Activated naive CD8-positive, alpha-beta T cell treated with anti-CD3 and anti-CD28 coated beads, Interleukin-2, amount 50 U/mL, for 24 hours (primary cell): ENCODE results near the gene ZMYM5.
"Not testable (repeated sequence)": the region's sequence is repeated elsewhere in the genome, so short reads cannot be mapped to it uniquely, and the experiment has no call there.

ENCODE experiments used
- ATAC-seq: fragments of 150-1000 bp; cut with Tn5 transposase; one replicate; pipeline ENCODE4 v1.10.0; 2021
- DNase-seq: peaks from one replicate; pipeline ENCODE4 v3.0.0; 2021
- H3K27ac Mint-ChIP-seq: one replicate; pipeline ENCODE4 v1.8.0; 2021; ENCODE audit warnings: mild to moderate bottlenecking, mixed read lengths
- H3K27me3 Mint-ChIP-seq: one replicate; pipeline ENCODE4 v1.8.0; 2021; ENCODE audit warnings: mixed read lengths
- H3K36me3 Mint-ChIP-seq: one replicate; pipeline ENCODE4 v1.8.0; 2021; ENCODE audit warnings: low read depth, mixed read lengths
- H3K4me1 Mint-ChIP-seq: one replicate; pipeline ENCODE4 v1.8.0; 2021; ENCODE audit warnings: mixed read lengths
- H3K4me3 Mint-ChIP-seq: one replicate; pipeline ENCODE4 v1.8.0; 2021; ENCODE audit warnings: mild to moderate bottlenecking, moderate library complexity, mixed read lengths
- H3K9me3 Mint-ChIP-seq: one replicate; pipeline ENCODE4 v1.8.0; 2021; ENCODE audit warnings: mixed read lengths

The ZMYM5 gene

GRCh38 chr13:19805765-19806164 is 57.7 kb downstream of the ZMYM5 start:
- Mint-ChIP-seq H3K27me3 (no peaks in the 10 kb centered on the region), H3K4me1 (peaks cover under 1% of the 10 kb centered on the region), H3K27ac (no peak overlapping the region), H3K36me3 (no peaks in the 10 kb centered on the region), H3K9me3 (no peaks in the 10 kb centered on the region), H3K4me3 (no peak overlapping the region)
- ATAC-seq (no peak), DNase-seq (no peak)

GRCh38 chr13:19795956-19796355 is 67.5 kb downstream of the ZMYM5 start:
- Mint-ChIP-seq H3K27ac (no peak overlapping the region), H3K9me3 (no peaks in the 10 kb centered on the region), H3K4me3 (no peak overlapping the region), H3K4me1 (no peaks in the 10 kb centered on the region), H3K36me3 (no peaks in the 10 kb centered on the region), H3K27me3 (no peaks in the 10 kb centered on the region)
- ATAC-seq, result no peak
- DNase-seq, result no peak

- H3K4me3 Mint-ChIP-seq, result no peak overlapping the region
- H3K4me1 Mint-ChIP-seq, result no peaks in the 10 kb centered on the region
- DNase-seq (no peak), ATAC-seq (no peak)
- no peaks in the 10 kb centered on the region for H3K27me3 Mint-ChIP-seq
- H3K27ac Mint-ChIP-seq, result no peak overlapping the region
- H3K36me3 Mint-ChIP-seq, result no peaks in the 10 kb centered on the region
- no peaks in the 10 kb centered on the region for H3K9me3 Mint-ChIP-seq
These were observed 68.8 kb downstream of the ZMYM5 start for GRCh38 chr13:19794631-19795030.

GRCh38 chr13:19791953-19792537 is 71.4 kb downstream of the ZMYM5 start:
- DNase-seq, result no peak
- no peak for ATAC-seq
- no peaks in the 10 kb centered on the region for H3K4me1 Mint-ChIP-seq
- H3K27me3 Mint-ChIP-seq, result no peaks in the 10 kb centered on the region
- H3K36me3 Mint-ChIP-seq, result no peaks in the 10 kb centered on the region
- no peak overlapping the region for H3K27ac Mint-ChIP-seq
- H3K9me3 Mint-ChIP-seq, result no peaks in the 10 kb centered on the region
- H3K4me3 Mint-ChIP-seq, result no peak overlapping the region

GRCh38 chr13:19782727-19783682 is 80.4 kb downstream of the ZMYM5 start, which contains the start of gene PSPC1:
PSPC1 (minus strand) TSS chr13:19782945; CDS start chr13:19782757, 188 bp downstream.
- not testable (repeated sequence) for H3K27me3 Mint-ChIP-seq, H3K9me3 Mint-ChIP-seq
- DNase-seq (peak; percentile 96), ATAC-seq (peak; percentile 89)
- Mint-ChIP-seq H3K4me1 (peaks cover 14% of the 10 kb centered on the region), H3K27ac (peak within 1 kb of the TSS; percentile 99), H3K4me3 (peak within 1 kb of the TSS; percentile 94), H3K36me3 (peaks cover 12% of the 10 kb centered on the region)

- peaks cover 4% of the 10 kb centered on the region for H3K27me3 Mint-ChIP-seq
- peaks cover 20% of the 10 kb centered on the region for H3K4me1 Mint-ChIP-seq
- H3K4me3 Mint-ChIP-seq, result peak overlapping the region; percentile 94
- DNase-seq (peak; percentile 61), ATAC-seq (peak; percentile 59)
- H3K9me3 Mint-ChIP-seq, result no peaks in the 10 kb centered on the region
- H3K27ac Mint-ChIP-seq, result peak overlapping the region; percentile 99
- peaks cover 16% of the 10 kb centered on the region for H3K36me3 Mint-ChIP-seq
These were observed 81.3 kb downstream of the ZMYM5 start for GRCh38 chr13:19782049-19782726.

GRCh38 chr13:19781526-19781925 is 81.9 kb downstream of the ZMYM5 start:
- ATAC-seq, result no peak
- peak; percentile 13 for DNase-seq
- H3K27me3 Mint-ChIP-seq, result peaks cover 4% of the 10 kb centered on the region
- H3K9me3 Mint-ChIP-seq, result no peaks in the 10 kb centered on the region
- peaks cover 16% of the 10 kb centered on the region for H3K36me3 Mint-ChIP-seq
- peaks cover 20% of the 10 kb centered on the region for H3K4me1 Mint-ChIP-seq
- peak overlapping the region; percentile 99 for H3K27ac Mint-ChIP-seq
- H3K4me3 Mint-ChIP-seq, result peak overlapping the region; percentile 94

GRCh38 chr13:19780753-19781418 is 82.6 kb downstream of the ZMYM5 start:
- DNase-seq, result peak; percentile 10

More at GRCh38 chr13:19780753-19781418, 82.6 kb downstream of the ZMYM5 start:
- peaks cover 18% of the 10 kb centered on the region for H3K36me3 Mint-ChIP-seq
- not testable (repeated sequence) for H3K9me3 Mint-ChIP-seq, H3K27me3 Mint-ChIP-seq, ATAC-seq
- peaks cover 24% of the 10 kb centered on the region for H3K4me1 Mint-ChIP-seq
- H3K27ac Mint-ChIP-seq, result peak overlapping the region; percentile 77
- H3K4me3 Mint-ChIP-seq, result peak overlapping the region; percentile 94
